GM23248 (cell line): ENCODE data around the gene GRIN1. TPM values are rescaled to one million over a fixed set of nuclear protein-coding genes. Genes with fewer than 3 reads are reported as not detected.
"Not testable (repeated sequence)": the region's sequence is repeated elsewhere in the genome, so short reads cannot be mapped to it uniquely, and the experiment has no call there.

Source experiments
- DNase-seq: peaks from one replicate; pipeline ENCODE4 v3.0.0-alpha.2; 2015
- H2AFZ ChIP-seq: fragments of 200-600 bp; sonication (generic); 2 replicates; pipeline ENCODE4 v1.6.1; 2016; ENCODE audit warnings: antibody characterized with exemption
- H3F3A ChIP-seq: fragments of 200-600 bp; sonication (generic); 2 replicates; pipeline ENCODE4 v1.6.1; 2016; ENCODE audit warnings: mild to moderate bottlenecking, antibody characterized with exemption, mixed run types; ENCODE audit not compliant: insufficient read depth
- H3K27ac ChIP-seq: fragments of 200-600 bp; sonication (generic); 2 replicates; pipeline ENCODE4 v1.5.1; 2016; ENCODE audit warnings: mild to moderate bottlenecking
- H3K27me3 ChIP-seq: fragments of 200-600 bp; sonication (generic); replicated peaks from 2 replicates; pipeline ENCODE4 v1.6.1; 2016; ENCODE audit warnings: mild to moderate bottlenecking; ENCODE audit not compliant: insufficient read depth
- H3K36me3 ChIP-seq: fragments of 200-600 bp; sonication (generic); 2 replicates; pipeline ENCODE4 v1.6.1; 2016; ENCODE audit warnings: low read depth, mild to moderate bottlenecking
- H3K4me1 ChIP-seq: fragments of 200-600 bp; sonication (generic); 2 replicates; pipeline ENCODE4 v1.6.1; 2016; ENCODE audit warnings: mild to moderate bottlenecking; ENCODE audit not compliant: insufficient read depth
- H3K4me2 ChIP-seq: fragments of 200-600 bp; sonication (generic); one replicate; pipeline ENCODE4 v1.6.1; 2016; ENCODE audit warnings: mild to moderate bottlenecking; ENCODE audit not compliant: unreplicated experiment
- H3K4me3 ChIP-seq: fragments of 200-600 bp; sonication (generic); 2 replicates; pipeline ENCODE4 v1.5.1; 2016; ENCODE audit warnings: mild to moderate bottlenecking
- H3K79me2 ChIP-seq: fragments of 200-600 bp; sonication (generic); 2 replicates; pipeline ENCODE4 v1.6.1; 2016; ENCODE audit warnings: mild to moderate bottlenecking; ENCODE audit not compliant: insufficient read depth
- H3K9ac ChIP-seq: fragments of 200-600 bp; sonication (generic); 2 replicates; pipeline ENCODE4 v1.6.1; 2016; ENCODE audit warnings: mild to moderate bottlenecking
- H3K9me2 ChIP-seq: fragments of 200-600 bp; sonication (generic); 2 replicates; pipeline ENCODE4 v1.6.1; 2016; ENCODE audit warnings: mixed run types, mild to moderate bottlenecking, moderate library complexity; ENCODE audit not compliant: insufficient read depth
- H3K9me3 ChIP-seq: fragments of 200-600 bp; sonication (generic); one replicate; pipeline ENCODE4 v1.6.1; 2017; ENCODE audit warnings: low read depth
- H4K20me1 ChIP-seq: fragments of 200-600 bp; sonication (generic); 2 replicates; pipeline ENCODE4 v1.6.0; 2016; ENCODE audit not compliant: insufficient read depth
- EZH2 ChIP-seq: fragments of 200-600 bp; sonication (generic); IDR thresholded peaks from 2 replicates; pipeline ENCODE4 v1.6.1; 2018; ENCODE audit warnings: antibody characterized with exemption, mild to moderate bottlenecking; ENCODE audit not compliant: insufficient read depth, poor library complexity, severe bottlenecking
- EZH2phosphoT487 ChIP-seq: fragments of 200-600 bp; sonication (generic); IDR thresholded peaks from 2 replicates; pipeline ENCODE4 v1.6.1; 2018; ENCODE audit warnings: antibody characterized with exemption, moderate library complexity, mild to moderate bottlenecking, low read depth; ENCODE audit not compliant: insufficient read depth
- WGBS, 2 experiments: methylation state at CpG; one replicate each; pipeline ENCODE4 v1.1.6; 2015 to 2017; ENCODE audit warnings: low lambda C conversion rate in 2 of 2, low coverage in 1 of 2; ENCODE audit errors: missing lambda C conversion rate in 2 of 2; 5-methylcytosine and 5-hydroxymethylcytosine counted together
- in situ Hi-C: fragments of 300-500 bp; cut with MboI; formaldehyde crosslinking; loops from 2 replicates; pipeline ENCODE4 v1.15.0; 2020
- polyA plus RNA-seq: library from polyadenylated mRNA; unstranded; fragments of >200 nt; fragmentation: Nextera tagmentation; extraction: Ambion mirVana; gene quantifications from 2 replicates; pipeline ENCODE4 v1.2.1, GENCODE V29; 2016
- total RNA-seq: library from RNA; depleted of rRNA; stranded (reverse); fragments of >200 nt; shearing (Covaris generic); gene quantifications from 2 replicates; pipeline ENCODE4 v1.2.3, GENCODE V29; 2014

The GRIN1 gene
- total and polyA plus RNA-seq, 2 experiments from 2014 or later = 0.76 TPM; not detected in 1

GRCh38 chr9:137116027-137116507 is 22.9 kb upstream of the GRIN1 start:
- TF ChIP-seq EZH2 (no peak), EZH2phosphoT487 (no peak)
- Histone ChIP-seq H3K4me1 (no peaks in the 10 kb centered on the region), H3K4me2 (no peak overlapping the region), H3K27me3 (no peaks in the 10 kb centered on the region), H3K36me3 (no peaks in the 10 kb centered on the region), H4K20me1 (no peaks in the 10 kb centered on the region), H3K79me2 (no peaks in the 10 kb centered on the region), H3K9me3 (no peaks in the 10 kb centered on the region), H3F3A (no peaks in the 10 kb centered on the region), H2AFZ (no peak overlapping the region), H3K9me2 (no peaks in the 10 kb centered on the region), H3K9ac (no peak overlapping the region), H3K27ac (no peak overlapping the region), H3K4me3 (no peak overlapping the region)
- DNase-seq = no peak
- WGBS, 2 experiments = 47 to 82% methylated on average over 4 to 6 of the region's 6 CpGs
- in situ Hi-C loops = loop anchor here (25.0 kb wide), 1 partner anchor 296 kb away; the partner anchor contains the start of genes EXD3 and NOXA1

- Histone ChIP-seq H3K9ac (no peak overlapping the region), H3K9me2 (no peaks in the 10 kb centered on the region), H3K4me3 (no peak overlapping the region), H3K9me3 (no peaks in the 10 kb centered on the region), H3K4me1 (no peaks in the 10 kb centered on the region), H2AFZ (no peak overlapping the region), H3K27me3 (no peaks in the 10 kb centered on the region), H3K36me3 (no peaks in the 10 kb centered on the region), H4K20me1 (no peaks in the 10 kb centered on the region), H3F3A (no peaks in the 10 kb centered on the region), H3K27ac (no peak overlapping the region), H3K79me2 (no peaks in the 10 kb centered on the region), H3K4me2 (no peak overlapping the region)
- WGBS, 2 experiments = 60 to 65% methylated on average over 17 of the region's 17 CpGs
- DNase-seq = no peak
- in situ Hi-C loops = loop anchor here (25.0 kb wide), 1 partner anchor 296 kb away; the partner anchor contains the start of genes EXD3 and NOXA1
- TF ChIP-seq EZH2 (no peak), EZH2phosphoT487 (no peak)
Observed at GRCh38 chr9:137116728-137117127, 22.2 kb upstream of the GRIN1 start.

GRCh38 chr9:137117269-137117731 is 21.7 kb upstream of the GRIN1 start:
- TF ChIP-seq EZH2 = no peak
- TF ChIP-seq EZH2phosphoT487 = no peak
- DNase-seq = no peak
- no peaks in the 10 kb centered on the region for H3K4me1 ChIP-seq
- 78 to 79% methylated on average over 15 of the region's 15 CpGs for WGBS, 2 experiments
- no peak overlapping the region for H3K4me3 ChIP-seq
- H3K79me2 ChIP-seq = no peaks in the 10 kb centered on the region
- no peaks in the 10 kb centered on the region for H3K9me3 ChIP-seq
- H3K9ac ChIP-seq = no peak overlapping the region
- no peaks in the 10 kb centered on the region for H3K36me3 ChIP-seq
- no peak overlapping the region for H2AFZ ChIP-seq
- H3K9me2 ChIP-seq = no peaks in the 10 kb centered on the region
- in situ Hi-C loops = loop anchor here (25.0 kb wide), 1 partner anchor 295 kb away; the partner anchor contains the start of genes EXD3 and NOXA1
- peaks cover 4% of the 10 kb centered on the region for H3F3A ChIP-seq
- no peaks in the 10 kb centered on the region for H4K20me1 ChIP-seq
- no peak overlapping the region for H3K4me2 ChIP-seq
- H3K27me3 ChIP-seq = no peaks in the 10 kb centered on the region
- no peak overlapping the region for H3K27ac ChIP-seq

GRCh38 chr9:137118092-137118603 is 20.8 kb upstream of the GRIN1 start:
- H3K9ac ChIP-seq, H3K4me2 ChIP-seq, H3F3A ChIP-seq, H3K4me3 ChIP-seq, H3K4me1 ChIP-seq, DNase-seq, H3K27me3 ChIP-seq, H2AFZ ChIP-seq, H3K79me2 ChIP-seq, H4K20me1 ChIP-seq, H3K9me2 ChIP-seq, H3K9me3 ChIP-seq, H3K36me3 ChIP-seq, H3K27ac ChIP-seq: not testable (repeated sequence)
- in situ Hi-C loops = loop anchor here (25.0 kb wide), 1 partner anchor 294 kb away; the partner anchor contains the start of genes EXD3 and NOXA1
- 69 to 86% methylated on average over 10 to 12 of the region's 12 CpGs for WGBS, 2 experiments

GRCh38 chr9:137121927-137122795 is 16.8 kb upstream of the GRIN1 start:
- not testable (repeated sequence) for H3K36me3 ChIP-seq, DNase-seq, H3K4me1 ChIP-seq, H3K27ac ChIP-seq, H4K20me1 ChIP-seq, H3F3A ChIP-seq, H2AFZ ChIP-seq, H3K4me3 ChIP-seq, H3K9ac ChIP-seq, H3K27me3 ChIP-seq, H3K9me2 ChIP-seq, H3K4me2 ChIP-seq, H3K9me3 ChIP-seq
- 77 to 81% methylated on average over 14 to 24 of the region's 25 CpGs for WGBS, 2 experiments
- in situ Hi-C loops = loop anchor here (10.0 to 25.0 kb wide), 2 partner anchors 93 to 290 kb away; partner anchors contain the start of genes EXD3 and NOXA1
- H3K79me2 ChIP-seq = peaks cover 30% of the 10 kb centered on the region

GRCh38 chr9:137122796-137123467 is 16.0 kb upstream of the GRIN1 start:
- not testable (repeated sequence) for H2AFZ ChIP-seq, H3K36me3 ChIP-seq, H3K9me3 ChIP-seq, DNase-seq, H4K20me1 ChIP-seq, H3K9me2 ChIP-seq, H3K9ac ChIP-seq, H3F3A ChIP-seq, H3K4me3 ChIP-seq, H3K4me2 ChIP-seq, H3K27ac ChIP-seq, H3K27me3 ChIP-seq
- in situ Hi-C loops = loop anchor here (10.0 to 25.0 kb wide), 2 partner anchors 92 to 289 kb away; partner anchors contain the start of genes EXD3 and NOXA1
- peaks cover 38% of the 10 kb centered on the region for H3K79me2 ChIP-seq
- H3K4me1 ChIP-seq = peaks cover 13% of the 10 kb centered on the region; the same call in 1 of the 2 replicates
- 88 to 90% methylated on average over 16 of the region's 16 CpGs for WGBS, 2 experiments
